ENCODE data around the gene COTL1. TPM values are rescaled to one million over a fixed set of nuclear protein-coding genes. Genes with fewer than 3 reads are reported as not detected.
"Not testable (repeated sequence)": the region's sequence is repeated elsewhere in the genome, so short reads cannot be mapped to it uniquely, and the experiment has no call there.

Gene COTL1
- total RNA-seq, 1 donor from 2014 or later: 487 TPM

- no peaks in the 10 kb centered on the region for H3K36me3 Mint-ChIP-seq (ENCODE audit: low read depth)
- TF ChIP-seq CTCF (IDR thresholded peaks at IDR 0.05): no peak
- no peak for DNase-seq
- no peaks in the 10 kb centered on the region for H3K9me3 Mint-ChIP-seq
- POLR2A ChIA-PET: interaction anchor here (0.7 to 0.8 kb wide), 2 partner anchors 50 to 146 kb away, joined by 3 to 5 read pairs; no protein-coding TSS in a partner anchor
- H3K4me3 Mint-ChIP-seq: peak overlapping the region; percentile 12
- H3K4me1 Mint-ChIP-seq: peaks cover 56% of the 10 kb centered on the region
- CTCF ChIA-PET: interaction anchor here (1.2 to 1.8 kb wide), 3 partner anchors 15 to 101 kb away, joined by 3 to 5 read pairs (median 3); no protein-coding TSS in a partner anchor
- ATAC-seq (ENCODE audit: low read depth): no peak
- H3K27ac Mint-ChIP-seq: no peak overlapping the region
- intact Hi-C loops (cut with micrococcal nuclease): no loop called here
- no peaks in the 10 kb centered on the region for H3K27me3 Mint-ChIP-seq
Measured at GRCh38 chr16:84637709-84638108, 19.8 kb upstream of the COTL1 start.

DNA sequence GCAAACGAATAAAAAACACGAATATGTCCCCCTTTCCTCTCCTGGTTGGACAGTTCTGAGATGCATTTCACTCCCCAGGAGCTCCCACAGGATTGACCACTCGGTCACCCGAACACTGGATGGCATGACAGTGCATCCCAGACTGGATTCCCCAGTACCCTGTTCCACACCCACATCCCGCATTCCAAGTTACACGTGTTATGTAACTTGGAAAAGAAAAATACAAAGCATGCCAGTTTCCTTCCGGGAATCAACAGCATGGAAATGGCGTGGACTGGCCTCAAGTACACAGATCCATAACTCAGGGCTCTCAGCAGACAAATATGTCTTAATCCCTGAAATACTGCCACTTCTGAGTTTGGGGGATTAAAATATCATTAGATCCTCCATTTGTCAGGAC is 17.8 kb upstream of the COTL1 start:
- ChIA-PET POLR2A (interaction anchor here (0.5 kb wide), 1 partner anchor 11 kb away, joined by 4 read pairs; no protein-coding TSS in a partner anchor), CTCF (no interaction called here)
- Mint-ChIP-seq H3K4me1 (peaks cover 51% of the 10 kb centered on the region), H3K27ac (no peak overlapping the region), H3K9me3 (no peaks in the 10 kb centered on the region), H3K36me3 (ENCODE audit: low read depth) (no peaks in the 10 kb centered on the region), H3K4me3 (no peak overlapping the region), H3K27me3 (no peaks in the 10 kb centered on the region)
- intact Hi-C loops (cut with micrococcal nuclease): no loop called here
- ATAC-seq (ENCODE audit: low read depth): no peak
- no peak for TF ChIP-seq CTCF (IDR thresholded peaks at IDR 0.05)
- DNase-seq: no peak

DNA sequence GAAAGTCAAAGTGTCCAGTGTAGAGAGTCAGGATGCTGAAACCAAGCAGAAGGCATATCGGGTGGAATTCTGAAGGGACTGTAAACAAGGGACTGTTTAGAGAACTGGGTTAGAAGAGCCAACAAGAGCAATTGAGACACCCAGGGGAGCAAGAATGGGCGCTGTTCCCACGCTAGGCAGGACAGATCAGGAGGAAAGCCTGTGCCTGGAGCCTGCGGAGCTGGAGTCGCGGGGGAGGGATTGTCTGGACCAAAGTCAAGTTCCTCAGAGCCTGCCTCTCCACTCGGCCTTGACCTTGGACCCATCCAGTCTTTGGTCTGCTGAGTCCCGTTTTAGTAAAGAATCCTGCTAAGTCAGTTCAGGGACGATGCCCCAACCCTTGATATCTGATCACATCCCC is 15.7 kb upstream of the COTL1 start:
- ChIA-PET CTCF (no interaction called here), POLR2A (no interaction called here)
- intact Hi-C loops (cut with micrococcal nuclease): no loop called here
- Mint-ChIP-seq H3K36me3 (ENCODE audit: low read depth) (no peaks in the 10 kb centered on the region), H3K27ac (no peak overlapping the region), H3K4me3 (no peak overlapping the region), H3K27me3 (no peaks in the 10 kb centered on the region), H3K9me3 (no peaks in the 10 kb centered on the region), H3K4me1 (peaks cover 39% of the 10 kb centered on the region)
- DNase-seq (no peak), ATAC-seq (ENCODE audit: low read depth) (no peak)
- no peak for TF ChIP-seq CTCF (IDR thresholded peaks at IDR 0.05)

- ATAC-seq (ENCODE audit: low read depth); H3K9me3 Mint-ChIP-seq; POLR2A ChIA-PET; intact Hi-C loops (cut with micrococcal nuclease); DNase-seq; CTCF ChIA-PET; H3K4me3 Mint-ChIP-seq; H3K27me3 Mint-ChIP-seq; H3K27ac Mint-ChIP-seq; H3K36me3 Mint-ChIP-seq (ENCODE audit: low read depth): not testable (repeated sequence)
- H3K4me1 Mint-ChIP-seq: peaks cover 37% of the 10 kb centered on the region
Measured at GRCh38 chr16:84632862-84633261, 15.0 kb upstream of the COTL1 start.

DNA sequence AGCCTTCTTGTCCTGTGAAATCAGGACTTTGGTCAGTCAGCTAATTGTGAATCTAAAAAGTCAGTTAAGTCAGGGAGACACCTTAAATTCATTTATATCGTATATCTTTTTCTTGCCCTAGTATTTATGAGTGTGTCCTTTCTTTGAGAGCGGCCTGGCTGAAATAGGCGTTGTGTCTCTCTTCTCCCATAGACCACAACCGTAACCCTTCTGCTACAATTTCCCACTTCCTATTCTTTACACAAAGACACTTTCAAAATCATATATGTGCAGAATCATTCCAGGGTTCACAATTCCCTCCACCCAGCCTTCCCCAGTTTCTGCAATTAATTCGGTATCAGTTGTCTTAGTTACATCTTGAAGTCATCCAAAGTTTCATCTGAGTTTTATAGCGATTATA is 14.0 kb upstream of the COTL1 start:
- intact Hi-C loops (cut with micrococcal nuclease): no loop called here
- Mint-ChIP-seq H3K9me3 (no peaks in the 10 kb centered on the region), H3K27ac (no peak overlapping the region), H3K4me1 (peaks cover 29% of the 10 kb centered on the region), H3K4me3 (no peak overlapping the region), H3K27me3 (no peaks in the 10 kb centered on the region), H3K36me3 (ENCODE audit: low read depth) (no peaks in the 10 kb centered on the region)
- no peak for TF ChIP-seq CTCF (IDR thresholded peaks at IDR 0.05)
- CTCF ChIA-PET: interaction anchor here (1.4 kb wide), 1 partner anchor 94 kb away, joined by 3 read pairs; no protein-coding TSS in a partner anchor
- POLR2A ChIA-PET: no interaction called here
- no peak for DNase-seq
- no peak for ATAC-seq (ENCODE audit: low read depth)

DNA sequence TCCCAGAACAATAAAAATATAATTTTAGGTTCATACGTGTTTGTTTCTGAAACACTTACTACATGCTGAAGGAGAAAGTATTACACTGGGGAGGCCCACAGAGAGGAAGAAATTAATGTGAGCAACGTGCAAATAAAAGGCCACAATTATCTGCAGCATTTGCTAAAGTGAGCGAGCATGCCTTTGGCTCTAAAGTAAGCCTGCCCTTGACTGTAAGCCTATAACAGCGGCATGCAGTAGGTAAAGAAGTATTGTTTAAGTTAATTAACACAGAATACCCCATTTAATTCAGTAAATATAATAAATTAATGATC is 13.2 kb upstream of the COTL1 start:
- ChIA-PET CTCF (interaction anchor here (1.4 kb wide), 1 partner anchor 95 kb away, joined by 3 read pairs; no protein-coding TSS in a partner anchor), POLR2A (no interaction called here)
- Mint-ChIP-seq H3K4me1 (peaks cover 27% of the 10 kb centered on the region), H3K27ac (no peak overlapping the region), H3K9me3 (no peaks in the 10 kb centered on the region), H3K4me3 (no peak overlapping the region), H3K27me3 (no peaks in the 10 kb centered on the region), H3K36me3 (ENCODE audit: low read depth) (no peaks in the 10 kb centered on the region)
- DNase-seq (no peak), ATAC-seq (ENCODE audit: low read depth) (no peak)
- intact Hi-C loops (cut with micrococcal nuclease): no loop called here
- TF ChIP-seq CTCF (IDR thresholded peaks at IDR 0.05): no peak
